ENCODE data around the gene AGRP.
"Not testable (repeated sequence)": the region's sequence is repeated elsewhere in the genome, so short reads cannot be mapped to it uniquely, and the experiment has no call there.

The AGRP gene

DNA sequence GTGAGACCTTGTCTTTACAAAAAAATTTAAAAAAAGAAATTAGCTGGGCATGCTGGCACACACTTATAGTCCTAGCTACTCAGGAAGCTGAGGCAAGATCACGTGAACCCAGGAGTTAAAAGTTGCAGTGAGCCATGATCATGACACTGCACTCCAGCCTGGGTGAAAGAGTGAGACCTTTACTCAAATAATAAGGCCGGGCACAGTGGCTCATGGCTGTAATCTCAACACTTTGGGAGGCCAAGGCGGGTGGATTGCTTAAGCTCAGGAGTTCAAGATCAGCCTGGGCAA, 33.8 kb upstream of the AGRP start:
- H3K4me3 ChIP-seq (ENCODE audit: low read depth, low read length): no peak overlapping the region
- TF ChIP-seq, protein P1, sequence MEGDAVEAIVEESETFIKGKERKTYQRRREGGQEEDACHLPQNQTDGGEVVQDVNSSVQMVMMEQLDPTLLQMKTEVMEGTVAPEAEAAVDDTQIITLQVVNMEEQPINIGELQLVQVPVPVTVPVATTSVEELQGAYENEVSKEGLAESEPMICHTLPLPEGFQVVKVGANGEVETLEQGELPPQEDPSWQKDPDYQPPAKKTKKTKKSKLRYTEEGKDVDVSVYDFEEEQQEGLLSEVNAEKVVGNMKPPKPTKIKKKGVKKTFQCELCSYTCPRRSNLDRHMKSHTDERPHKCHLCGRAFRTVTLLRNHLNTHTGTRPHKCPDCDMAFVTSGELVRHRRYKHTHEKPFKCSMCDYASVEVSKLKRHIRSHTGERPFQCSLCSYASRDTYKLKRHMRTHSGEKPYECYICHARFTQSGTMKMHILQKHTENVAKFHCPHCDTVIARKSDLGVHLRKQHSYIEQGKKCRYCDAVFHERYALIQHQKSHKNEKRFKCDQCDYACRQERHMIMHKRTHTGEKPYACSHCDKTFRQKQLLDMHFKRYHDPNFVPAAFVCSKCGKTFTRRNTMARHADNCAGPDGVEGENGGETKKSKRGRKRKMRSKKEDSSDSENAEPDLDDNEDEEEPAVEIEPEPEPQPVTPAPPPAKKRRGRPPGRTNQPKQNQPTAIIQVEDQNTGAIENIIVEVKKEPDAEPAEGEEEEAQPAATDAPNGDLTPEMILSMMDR (IDR thresholded peaks at IDR 0.05; ENCODE audit: low read depth, low read length): no peak

DNA sequence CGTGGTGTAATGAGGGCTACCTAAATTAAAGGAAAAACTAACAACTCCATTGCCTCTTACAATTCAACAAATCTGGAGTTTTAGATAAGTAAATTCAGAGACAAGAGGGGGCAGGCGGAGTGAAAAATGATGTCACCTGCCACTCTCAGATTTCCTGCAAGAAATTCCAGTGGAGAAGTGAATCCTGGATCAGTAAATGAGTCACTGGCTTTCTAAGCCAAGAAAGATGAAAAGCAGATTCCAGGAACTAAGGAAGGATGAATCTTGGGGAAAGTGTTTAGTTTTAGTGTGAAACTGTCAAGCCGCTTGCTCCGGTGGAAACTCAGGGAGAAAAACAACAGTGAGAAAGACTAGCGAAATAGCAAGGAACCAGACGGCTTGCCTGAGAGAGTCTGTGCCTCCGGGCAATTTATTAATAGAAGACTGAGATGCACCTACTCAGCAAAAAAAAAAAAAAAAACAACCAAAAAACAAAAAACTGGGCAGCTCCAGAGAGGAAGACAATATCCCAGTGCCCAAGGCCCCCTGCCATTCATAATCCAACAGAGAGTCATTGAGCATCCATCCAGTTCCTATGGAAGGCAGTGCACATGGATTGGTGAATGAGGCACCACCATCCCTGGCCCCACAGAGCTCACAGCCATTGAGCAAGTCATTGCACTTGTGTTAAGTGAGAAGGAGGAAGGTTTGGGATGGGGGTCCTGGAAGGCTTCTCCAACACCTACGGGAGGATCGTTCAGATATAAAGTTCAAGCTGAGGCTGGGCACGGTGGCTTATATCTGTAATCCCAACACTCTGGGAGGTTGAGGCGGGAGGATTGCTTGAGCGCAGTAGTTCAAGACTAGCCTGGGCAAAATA, 33.2 kb upstream of the AGRP start:
- no peak overlapping the region for H3K4me3 ChIP-seq (ENCODE audit: low read depth, low read length)
- TF ChIP-seq, protein P1 (IDR thresholded peaks at IDR 0.05; ENCODE audit: low read depth, low read length): no peak

DNA sequence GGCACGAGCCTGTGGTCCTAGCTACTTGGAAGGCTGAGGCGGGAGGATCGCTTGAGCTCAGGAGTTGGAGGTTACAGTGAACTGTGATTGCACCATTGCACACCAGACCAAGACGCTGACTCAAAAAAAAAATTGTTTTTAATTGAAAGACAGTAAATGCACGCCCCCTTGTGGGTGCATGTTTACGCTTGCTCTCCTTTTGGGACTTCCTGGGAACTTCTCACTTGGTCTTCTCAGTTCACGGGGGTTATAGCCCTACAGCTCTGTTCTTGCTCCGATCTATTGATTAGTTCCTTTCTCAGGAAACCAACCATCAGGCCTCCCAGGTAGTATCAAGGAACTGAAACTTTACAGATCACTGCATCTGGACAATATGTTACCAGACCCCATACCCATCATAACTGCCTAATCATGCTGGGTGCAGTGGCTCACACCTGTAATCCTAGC, 31.1 kb upstream of the AGRP start:
- H3K4me3 ChIP-seq (ENCODE audit: low read depth, low read length): no peak overlapping the region
- TF ChIP-seq, protein P1 (IDR thresholded peaks at IDR 0.05; ENCODE audit: low read depth, low read length): peak; percentile 50

DNA sequence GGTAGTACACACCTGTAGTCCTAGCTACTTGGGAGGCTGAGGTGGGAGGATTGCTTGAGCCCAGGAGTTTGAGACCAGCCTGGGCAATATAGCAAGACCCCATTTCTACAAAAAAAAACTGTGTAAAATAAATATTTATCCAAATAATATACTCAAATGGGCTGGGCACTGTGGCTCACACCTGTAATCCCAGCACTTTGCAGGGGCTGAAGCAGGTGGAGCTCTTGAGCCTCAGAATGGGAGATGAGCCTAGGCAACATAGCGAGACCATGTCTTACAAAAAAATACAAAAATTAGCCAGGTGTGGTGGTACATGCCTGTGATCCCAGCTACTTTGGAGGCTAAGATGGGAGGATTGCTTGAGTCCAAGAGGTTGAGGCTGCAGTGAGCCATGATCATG, 30.5 kb upstream of the AGRP start:
- not testable (repeated sequence) for H3K4me3 ChIP-seq (ENCODE audit: low read depth, low read length)

DNA sequence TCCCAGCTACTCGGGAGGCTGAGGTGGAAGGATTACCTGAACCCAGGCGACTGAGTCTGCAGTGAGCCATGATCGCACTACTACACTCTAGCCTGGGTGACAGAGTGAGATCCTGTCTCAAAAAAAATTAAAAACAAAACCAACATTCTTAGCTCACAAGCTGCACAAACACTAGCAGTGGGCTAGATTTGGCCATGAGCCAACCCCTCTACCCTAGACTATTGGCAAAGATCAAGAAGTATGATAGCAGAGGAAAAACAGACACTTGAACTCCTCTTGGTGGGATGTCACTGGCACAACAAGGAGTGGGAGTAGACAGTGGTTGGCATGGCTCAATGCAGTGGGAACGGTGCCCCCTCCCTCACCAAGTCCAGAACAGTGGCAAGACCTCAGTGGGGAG, 25.7 kb upstream of the AGRP start:
- TF ChIP-seq, protein P1 (IDR thresholded peaks at IDR 0.05; ENCODE audit: low read depth, low read length): no peak
- H3K4me3 ChIP-seq (ENCODE audit: low read depth, low read length): no peak overlapping the region

DNA sequence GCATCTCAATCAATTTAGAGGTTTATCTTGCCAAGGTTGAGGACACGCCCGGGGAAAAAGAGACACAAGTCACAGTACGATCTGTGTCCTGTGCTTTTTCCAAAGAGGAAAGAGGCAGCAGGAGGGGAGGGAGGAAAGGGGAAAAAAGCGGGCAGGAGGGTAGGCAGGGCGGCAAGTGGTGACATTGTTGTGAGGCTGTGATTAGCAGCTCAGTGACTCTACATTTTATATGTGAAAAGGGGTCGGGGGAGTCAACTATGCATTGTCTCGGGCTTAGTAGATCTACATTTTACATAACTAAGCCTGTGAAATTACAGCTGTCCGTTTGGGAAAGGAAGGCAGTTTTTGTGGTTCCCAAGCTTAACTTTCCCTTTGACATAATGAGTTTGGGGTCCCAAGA, 23.1 kb upstream of the AGRP start:
- TF ChIP-seq, protein P1 (IDR thresholded peaks at IDR 0.05; ENCODE audit: low read depth, low read length): no peak

DNA sequence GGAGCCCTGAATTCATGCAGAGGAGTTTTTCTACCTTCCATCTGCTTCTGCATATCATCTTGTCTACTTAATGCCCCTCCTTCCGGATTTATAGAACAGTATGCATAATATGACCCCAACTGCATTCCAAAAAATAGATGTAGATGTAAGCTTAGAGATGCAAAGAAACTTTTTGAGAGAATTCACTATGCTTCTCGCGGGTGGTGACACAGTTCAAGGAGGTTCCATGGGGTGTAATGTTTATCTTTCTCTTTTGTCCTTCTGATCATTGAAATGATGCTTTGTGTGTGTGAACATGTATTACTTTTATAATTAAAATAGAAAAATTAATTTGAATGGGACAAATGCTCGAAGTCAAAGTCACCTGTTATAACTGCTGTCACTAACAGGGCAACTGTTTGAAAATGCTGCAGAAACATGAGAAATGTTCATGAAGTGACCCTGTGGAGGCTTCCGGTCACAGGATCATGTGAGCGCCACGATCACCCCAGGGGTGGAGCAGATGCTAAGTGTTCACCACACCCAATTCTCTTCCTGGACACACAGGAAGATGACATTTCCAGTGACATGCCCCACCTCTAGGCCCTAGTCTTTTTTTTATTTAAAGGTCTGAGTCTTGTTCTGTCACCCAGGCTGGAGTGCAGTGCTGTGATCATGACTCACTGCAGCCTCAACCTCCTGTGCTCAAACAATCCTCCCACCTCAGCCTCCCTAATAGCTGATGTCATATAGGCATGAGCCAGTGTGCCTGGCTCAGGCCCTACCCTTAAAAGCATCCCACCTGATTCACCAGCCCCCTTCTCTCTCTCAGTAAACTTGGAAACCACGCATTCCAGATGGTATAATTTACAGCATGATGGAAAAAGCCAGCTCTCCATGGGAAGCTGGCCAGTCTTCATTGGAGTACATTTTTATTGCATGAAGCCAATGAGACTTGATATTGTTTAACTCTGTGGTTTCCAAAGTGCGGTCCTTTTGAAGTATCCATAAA, 21.0 kb upstream of the AGRP start:
- H3K4me3 ChIP-seq (ENCODE audit: low read depth, low read length): no peak overlapping the region
- TF ChIP-seq, protein P1 (IDR thresholded peaks at IDR 0.05; ENCODE audit: low read depth, low read length): no peak

More for the DNA sequence above, 23.1 kb upstream of the AGRP start:
- H3K4me3 ChIP-seq (ENCODE audit: low read depth, low read length): no peak overlapping the region

Measured in WI38 (cell line).